ENCODE measurements around the gene KLF6.

The KLF6 gene

GRCh38 chr10:3827768-3828403, 42.9 kb upstream of the KLF6 start:
- no peak for DNase-seq (ENCODE audit: insufficient read length, low spot score)
- FAIRE-seq, result no peak
- TF ChIP-seq POLR2A (IDR thresholded peaks at IDR 0.05; ENCODE audit: low read depth, low read length), result no peak
- no peak for TF ChIP-seq PAX5 (IDR thresholded peaks at IDR 0.05; ENCODE audit: insufficient read depth, low read length, severe bottlenecking)
- no peak for TF ChIP-seq POLR2AphosphoS5 (IDR thresholded peaks at IDR 0.05; ENCODE audit: low read depth, low read length)
- no peak for TF ChIP-seq SPI1 (IDR thresholded peaks at IDR 0.05; ENCODE audit: low read depth, low read length)
- TF ChIP-seq POU2F2 (IDR thresholded peaks at IDR 0.05; ENCODE audit: low read depth, low read length), result no peak
- no peak for TF ChIP-seq TAF1 (IDR thresholded peaks at IDR 0.05; ENCODE audit: low read depth, low read length)

DNA sequence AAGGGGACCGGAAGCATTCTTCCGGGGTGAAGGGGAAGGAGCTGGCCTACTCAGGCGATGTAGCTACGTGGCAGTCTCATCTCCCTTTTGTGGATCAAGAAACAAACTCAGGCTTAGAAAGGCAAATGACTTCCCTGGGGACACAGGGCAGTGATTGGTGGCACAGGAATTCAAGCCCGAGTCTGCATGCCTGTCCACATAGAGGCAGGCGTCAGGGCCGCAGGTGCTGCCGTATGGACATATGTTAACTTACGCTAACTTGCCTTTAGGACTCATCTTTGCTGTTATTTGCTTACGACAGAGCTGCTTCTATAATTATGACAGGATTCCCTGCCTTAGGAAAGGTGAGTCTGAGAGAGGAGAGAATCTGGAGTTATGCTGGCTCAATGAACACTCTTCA, 42.3 kb upstream of the KLF6 start:
- TF ChIP-seq POLR2AphosphoS5 (IDR thresholded peaks at IDR 0.05; ENCODE audit: low read depth, low read length), result no peak
- TF ChIP-seq PAX5 (IDR thresholded peaks at IDR 0.05; ENCODE audit: insufficient read depth, low read length, severe bottlenecking), result no peak
- TF ChIP-seq POU2F2 (IDR thresholded peaks at IDR 0.05; ENCODE audit: low read depth, low read length), result no peak
- no peak for TF ChIP-seq TAF1 (IDR thresholded peaks at IDR 0.05; ENCODE audit: low read depth, low read length)
- TF ChIP-seq POLR2A (IDR thresholded peaks at IDR 0.05; ENCODE audit: low read depth, low read length), result no peak
- no peak for TF ChIP-seq SPI1 (IDR thresholded peaks at IDR 0.05; ENCODE audit: low read depth, low read length)
- FAIRE-seq, result no peak
- DNase-seq (ENCODE audit: insufficient read length, low spot score), result no peak

- no peak for FAIRE-seq
- no peak for DNase-seq (ENCODE audit: insufficient read length, low spot score)
- no peak for TF ChIP-seq POU2F2 (IDR thresholded peaks at IDR 0.05; ENCODE audit: low read depth, low read length)
- TF ChIP-seq POLR2AphosphoS5 (IDR thresholded peaks at IDR 0.05; ENCODE audit: low read depth, low read length), result no peak
- TF ChIP-seq TAF1 (IDR thresholded peaks at IDR 0.05; ENCODE audit: low read depth, low read length), result no peak
- no peak for TF ChIP-seq PAX5 (IDR thresholded peaks at IDR 0.05; ENCODE audit: insufficient read depth, low read length, severe bottlenecking)
- TF ChIP-seq SPI1 (IDR thresholded peaks at IDR 0.05; ENCODE audit: low read depth, low read length), result no peak
- no peak for TF ChIP-seq POLR2A (IDR thresholded peaks at IDR 0.05; ENCODE audit: low read depth, low read length)
These were observed 40.9 kb upstream of the KLF6 start for GRCh38 chr10:3825862-3826351.

DNA sequence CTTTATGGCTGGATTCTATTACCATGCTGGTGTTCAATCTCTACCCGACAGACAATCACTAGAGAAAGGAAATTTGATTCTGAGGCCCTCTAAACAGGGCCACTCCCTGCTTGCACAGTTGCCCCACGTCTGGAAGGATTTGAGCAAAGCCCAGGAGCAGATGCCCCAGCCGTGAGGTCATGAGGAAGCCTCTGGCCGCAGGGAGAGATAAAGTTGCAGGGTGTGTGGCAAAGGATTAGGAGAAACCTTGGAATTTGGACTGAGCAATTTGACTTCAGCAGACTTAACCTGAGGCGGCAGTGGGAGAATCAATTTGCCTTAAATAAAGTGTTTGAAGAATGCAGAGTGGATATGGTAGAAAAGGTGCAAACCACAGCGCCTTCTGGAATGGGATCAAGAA, 40.2 kb upstream of the KLF6 start:
- no peak for FAIRE-seq
- no peak for DNase-seq (ENCODE audit: insufficient read length, low spot score)
- no peak for TF ChIP-seq POLR2AphosphoS5 (IDR thresholded peaks at IDR 0.05; ENCODE audit: low read depth, low read length)
- TF ChIP-seq SPI1 (IDR thresholded peaks at IDR 0.05; ENCODE audit: low read depth, low read length), result no peak
- TF ChIP-seq POLR2A (IDR thresholded peaks at IDR 0.05; ENCODE audit: low read depth, low read length), result no peak
- TF ChIP-seq PAX5 (IDR thresholded peaks at IDR 0.05; ENCODE audit: insufficient read depth, low read length, severe bottlenecking), result no peak
- TF ChIP-seq TAF1 (IDR thresholded peaks at IDR 0.05; ENCODE audit: low read depth, low read length), result no peak
- TF ChIP-seq POU2F2 (IDR thresholded peaks at IDR 0.05; ENCODE audit: low read depth, low read length), result no peak

DNA sequence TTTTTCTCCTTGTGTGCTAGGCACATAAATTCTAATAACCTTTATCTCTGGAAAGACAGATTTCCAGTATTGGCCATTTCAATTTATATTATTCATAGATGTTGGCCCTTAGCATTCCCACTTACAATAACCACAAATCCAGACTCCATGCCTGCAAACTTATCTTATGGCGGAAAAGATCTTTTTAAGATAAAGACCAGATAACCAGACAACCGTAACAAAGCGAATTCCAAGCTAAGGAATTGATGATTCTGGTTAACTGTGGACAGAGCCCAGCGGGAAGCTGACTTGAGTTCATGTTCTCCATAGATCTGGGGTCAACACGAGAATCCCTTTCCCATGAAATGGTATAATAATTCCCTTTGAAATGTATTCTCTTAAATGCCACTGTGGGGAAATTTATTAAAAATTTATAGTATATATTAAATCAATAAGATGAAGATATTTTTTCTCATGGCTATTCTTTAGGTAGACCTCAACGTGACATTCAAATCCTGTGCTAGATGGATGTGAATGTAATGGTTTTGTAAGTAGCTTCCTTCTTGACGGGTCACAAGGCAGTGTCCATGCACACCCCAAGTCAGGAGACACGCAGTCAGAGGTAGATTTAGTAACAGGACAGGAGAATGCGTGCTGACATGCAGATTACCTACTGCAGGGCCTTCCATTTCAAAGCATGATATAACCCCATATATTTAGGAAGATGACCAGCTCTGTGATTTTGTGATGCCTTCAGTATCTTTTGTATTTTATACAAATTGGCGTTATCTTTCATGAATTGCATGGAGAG, 37.7 kb upstream of the KLF6 start:
- TF ChIP-seq POU2F2 (IDR thresholded peaks at IDR 0.05; ENCODE audit: low read depth, low read length), result no peak
- no peak for TF ChIP-seq TAF1 (IDR thresholded peaks at IDR 0.05; ENCODE audit: low read depth, low read length)
- TF ChIP-seq SPI1 (IDR thresholded peaks at IDR 0.05; ENCODE audit: low read depth, low read length), result no peak
- TF ChIP-seq PAX5 (IDR thresholded peaks at IDR 0.05; ENCODE audit: insufficient read depth, low read length, severe bottlenecking), result no peak
- no peak for TF ChIP-seq POLR2A (IDR thresholded peaks at IDR 0.05; ENCODE audit: low read depth, low read length)
- TF ChIP-seq POLR2AphosphoS5 (IDR thresholded peaks at IDR 0.05; ENCODE audit: low read depth, low read length), result no peak
- DNase-seq (ENCODE audit: insufficient read length, low spot score) (no peak), FAIRE-seq (no peak)

DNA sequence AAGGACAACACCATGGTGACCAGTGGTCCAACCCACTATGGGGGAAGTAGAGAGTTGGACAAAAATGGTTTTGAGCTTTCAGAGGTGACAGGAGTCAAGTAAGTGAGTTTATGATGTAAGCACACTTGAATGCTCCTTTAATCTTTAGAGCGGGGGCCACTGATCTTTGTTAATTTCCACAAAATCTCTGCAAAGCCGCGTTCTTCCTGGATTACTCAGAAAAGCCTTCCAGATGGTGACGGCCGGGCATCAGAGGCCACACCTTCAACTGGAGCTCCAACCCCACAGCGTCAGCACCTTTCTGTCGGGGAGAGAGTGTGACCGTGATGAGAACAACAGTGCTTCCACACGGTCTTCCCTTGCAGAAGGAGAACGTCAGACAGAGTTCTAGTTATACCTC, 35.2 kb upstream of the KLF6 start:
- FAIRE-seq (no peak), DNase-seq (ENCODE audit: insufficient read length, low spot score) (no peak)
- TF ChIP-seq POLR2A (IDR thresholded peaks at IDR 0.05; ENCODE audit: low read depth, low read length), result no peak
- TF ChIP-seq TAF1 (IDR thresholded peaks at IDR 0.05; ENCODE audit: low read depth, low read length), result no peak
- TF ChIP-seq SPI1 (IDR thresholded peaks at IDR 0.05; ENCODE audit: low read depth, low read length), result no peak
- no peak for TF ChIP-seq POLR2AphosphoS5 (IDR thresholded peaks at IDR 0.05; ENCODE audit: low read depth, low read length)
- TF ChIP-seq PAX5 (IDR thresholded peaks at IDR 0.05; ENCODE audit: insufficient read depth, low read length, severe bottlenecking), result no peak
- no peak for TF ChIP-seq POU2F2 (IDR thresholded peaks at IDR 0.05; ENCODE audit: low read depth, low read length)

GRCh38 chr10:3816995-3817394, 32.0 kb upstream of the KLF6 start:
- TF ChIP-seq POLR2AphosphoS5 (IDR thresholded peaks at IDR 0.05; ENCODE audit: low read depth, low read length), result no peak
- TF ChIP-seq PAX5 (IDR thresholded peaks at IDR 0.05; ENCODE audit: insufficient read depth, low read length, severe bottlenecking), result no peak
- no peak for TF ChIP-seq POU2F2 (IDR thresholded peaks at IDR 0.05; ENCODE audit: low read depth, low read length)
- no peak for TF ChIP-seq TAF1 (IDR thresholded peaks at IDR 0.05; ENCODE audit: low read depth, low read length)
- no peak for TF ChIP-seq POLR2A (IDR thresholded peaks at IDR 0.05; ENCODE audit: low read depth, low read length)
- TF ChIP-seq SPI1 (IDR thresholded peaks at IDR 0.05; ENCODE audit: low read depth, low read length), result no peak
- FAIRE-seq (no peak), DNase-seq (ENCODE audit: insufficient read length, low spot score) (no peak)

GRCh38 chr10:3814838-3815220, 29.8 kb upstream of the KLF6 start:
- FAIRE-seq (no peak), DNase-seq (ENCODE audit: insufficient read length, low spot score) (no peak)
- TF ChIP-seq POLR2A (IDR thresholded peaks at IDR 0.05; ENCODE audit: low read depth, low read length) (no peak), SPI1 (IDR thresholded peaks at IDR 0.05; ENCODE audit: low read depth, low read length) (no peak), POU2F2 (IDR thresholded peaks at IDR 0.05; ENCODE audit: low read depth, low read length) (no peak), POLR2AphosphoS5 (IDR thresholded peaks at IDR 0.05; ENCODE audit: low read depth, low read length) (no peak), TAF1 (IDR thresholded peaks at IDR 0.05; ENCODE audit: low read depth, low read length) (no peak), PAX5 (IDR thresholded peaks at IDR 0.05; ENCODE audit: insufficient read depth, low read length, severe bottlenecking) (no peak)
